Endothelial cell of umbilical vein (primary cell): ENCODE results near the gene RPS17.

Source experiments
- CTCF ChIP-seq, 2 donors: IDR thresholded peaks; 1 replicate in 1 of 2; 2 replicates in 1 of 2; pipeline ENCODE4 v1.5.1; 2011; ENCODE audit warnings: low read length in 2 of 2, mild to moderate bottlenecking in 2 of 2, moderate library complexity in 2 of 2, control low read depth in 1 of 2, inconsistent platforms in 1 of 2, low read depth in 1 of 2; ENCODE audit not compliant: insufficient read depth in 1 of 2; ENCODE audit errors: extremely low read depth in 1 of 2
- POLR2A ChIP-seq: IDR thresholded peaks from 2 replicates; pipeline ENCODE4 v1.6.1; 2012; ENCODE audit warnings: low read depth, mild to moderate bottlenecking, control low read depth, low read length

- TF ChIP-seq CTCF (IDR thresholded peaks at IDR 0.05; ENCODE audit: extremely low read depth in 1 of 2, insufficient read depth in 1 of 2, low read depth in 1 of 2, low read length in 2 of 2): no peak
- no peak for TF ChIP-seq POLR2A
Measured at GRCh38 chr15:82545478-82545877, 5.2 kb upstream of the RPS17 start.
